ENCODE results near the gene INKA1. TPM values are rescaled to one million over a fixed set of nuclear protein-coding genes. Genes with fewer than 3 reads are reported as not detected.
"Not testable (repeated sequence)": the region's sequence is repeated elsewhere in the genome, so short reads cannot be mapped to it uniquely, and the experiment has no call there.

Gene INKA1
- total RNA-seq, 1 donor: 5.8 TPM

GRCh38 chr3:49769926-49770325, 33.1 kb upstream of the INKA1 start:
- DNase-seq (ENCODE audit: insufficient read length, low spot score, missing footprints): no peak
- Histone ChIP-seq H2AFZ (ENCODE audit: low read length) (no peak overlapping the region), H3K79me2 (ENCODE audit: insufficient read depth, low read length) (peaks cover 92% of the 10 kb centered on the region), H3K27ac (ENCODE audit: low read depth, low read length) (no peak overlapping the region), H3K4me3 (ENCODE audit: insufficient read depth, low read length) (no peak overlapping the region), H4K20me1 (ENCODE audit: insufficient read depth, low read length) (peaks cover 40% of the 10 kb centered on the region), H3K27me3 (ENCODE audit: insufficient read depth, low read length) (no peaks in the 10 kb centered on the region), H3K4me2 (ENCODE audit: insufficient read depth, low read length) (no peak overlapping the region), H3K9me3 (ENCODE audit: low read depth, low read length) (no peaks in the 10 kb centered on the region), H3K36me3 (ENCODE audit: insufficient read depth, low read length) (peaks cover under 1% of the 10 kb centered on the region), H3K4me1 (ENCODE audit: insufficient read depth, low read length) (no peaks in the 10 kb centered on the region)
- no peak for TF ChIP-seq CTCF (IDR thresholded peaks at IDR 0.05; ENCODE audit: extremely low read depth, low read depth, low read length)

- Histone ChIP-seq H3K9me3 (ENCODE audit: low read depth, low read length) (no peaks in the 10 kb centered on the region), H3K4me3 (ENCODE audit: insufficient read depth, low read length) (no peak overlapping the region), H3K4me1 (ENCODE audit: insufficient read depth, low read length) (no peaks in the 10 kb centered on the region), H3K4me2 (ENCODE audit: insufficient read depth, low read length) (no peak overlapping the region), H3K79me2 (ENCODE audit: insufficient read depth, low read length) (peaks cover 92% of the 10 kb centered on the region), H4K20me1 (ENCODE audit: insufficient read depth, low read length) (peaks cover 52% of the 10 kb centered on the region), H3K27ac (ENCODE audit: low read depth, low read length) (no peak overlapping the region), H2AFZ (ENCODE audit: low read length) (no peak overlapping the region), H3K27me3 (ENCODE audit: insufficient read depth, low read length) (no peaks in the 10 kb centered on the region), H3K36me3 (ENCODE audit: insufficient read depth, low read length) (peaks cover 11% of the 10 kb centered on the region)
- no peak for TF ChIP-seq CTCF (IDR thresholded peaks at IDR 0.05; ENCODE audit: extremely low read depth, low read depth, low read length)
- no peak for DNase-seq (ENCODE audit: insufficient read length, low spot score, missing footprints)
These were observed 31.6 kb upstream of the INKA1 start for GRCh38 chr3:49771340-49771938.

GRCh38 chr3:49772703-49773102, 30.4 kb upstream of the INKA1 start:
- TF ChIP-seq CTCF (IDR thresholded peaks at IDR 0.05; ENCODE audit: extremely low read depth, low read depth, low read length): no peak
- no peak overlapping the region for H3K27ac ChIP-seq (ENCODE audit: low read depth, low read length)
- H3K27me3 ChIP-seq (ENCODE audit: insufficient read depth, low read length): no peaks in the 10 kb centered on the region
- no peak overlapping the region for H2AFZ ChIP-seq (ENCODE audit: low read length)
- H4K20me1 ChIP-seq (ENCODE audit: insufficient read depth, low read length): peaks cover 48% of the 10 kb centered on the region
- H3K9me3 ChIP-seq (ENCODE audit: low read depth, low read length): no peaks in the 10 kb centered on the region
- H3K79me2 ChIP-seq (ENCODE audit: insufficient read depth, low read length): peaks cover 91% of the 10 kb centered on the region
- peaks cover 21% of the 10 kb centered on the region for H3K36me3 ChIP-seq (ENCODE audit: insufficient read depth, low read length)
- H3K4me3 ChIP-seq (ENCODE audit: insufficient read depth, low read length): no peak overlapping the region
- no peak for DNase-seq (ENCODE audit: insufficient read length, low spot score, missing footprints)
- H3K4me2 ChIP-seq (ENCODE audit: insufficient read depth, low read length): no peak overlapping the region
- H3K4me1 ChIP-seq (ENCODE audit: insufficient read depth, low read length): no peaks in the 10 kb centered on the region

- Histone ChIP-seq H3K4me3 (ENCODE audit: insufficient read depth, low read length) (no peak overlapping the region), H2AFZ (ENCODE audit: low read length) (no peak overlapping the region), H4K20me1 (ENCODE audit: insufficient read depth, low read length) (peaks cover 55% of the 10 kb centered on the region), H3K4me1 (ENCODE audit: insufficient read depth, low read length) (peaks cover 5% of the 10 kb centered on the region), H3K79me2 (ENCODE audit: insufficient read depth, low read length) (peaks cover 91% of the 10 kb centered on the region), H3K4me2 (ENCODE audit: insufficient read depth, low read length) (no peak overlapping the region), H3K9me3 (ENCODE audit: low read depth, low read length) (no peaks in the 10 kb centered on the region), H3K27ac (ENCODE audit: low read depth, low read length) (no peak overlapping the region), H3K36me3 (ENCODE audit: insufficient read depth, low read length) (peaks cover 30% of the 10 kb centered on the region), H3K27me3 (ENCODE audit: insufficient read depth, low read length) (no peaks in the 10 kb centered on the region)
- no peak for DNase-seq (ENCODE audit: insufficient read length, low spot score, missing footprints)
- TF ChIP-seq CTCF (IDR thresholded peaks at IDR 0.05; ENCODE audit: extremely low read depth, low read depth, low read length): no peak
These were observed 27.5 kb upstream of the INKA1 start for GRCh38 chr3:49775538-49775937.

GRCh38 chr3:49776101-49776500, 27.0 kb upstream of the INKA1 start:
- H4K20me1 ChIP-seq (ENCODE audit: insufficient read depth, low read length): peaks cover 51% of the 10 kb centered on the region
- not testable (repeated sequence) for H3K9me3 ChIP-seq (ENCODE audit: low read depth, low read length); DNase-seq (ENCODE audit: insufficient read length, low spot score, missing footprints); H3K27me3 ChIP-seq (ENCODE audit: insufficient read depth, low read length); H3K27ac ChIP-seq (ENCODE audit: low read depth, low read length); H3K4me1 ChIP-seq (ENCODE audit: insufficient read depth, low read length); H2AFZ ChIP-seq (ENCODE audit: low read length); H3K4me3 ChIP-seq (ENCODE audit: insufficient read depth, low read length); H3K4me2 ChIP-seq (ENCODE audit: insufficient read depth, low read length)
- peaks cover 91% of the 10 kb centered on the region for H3K79me2 ChIP-seq (ENCODE audit: insufficient read depth, low read length)
- H3K36me3 ChIP-seq (ENCODE audit: insufficient read depth, low read length): peaks cover 35% of the 10 kb centered on the region
